K562 (cell line): ENCODE results near the gene ABHD12. TPM values are rescaled to one million over a fixed set of nuclear protein-coding genes. Genes with fewer than 3 reads are reported as not detected.

Source experiments
- ATAC-seq: fragments of 200-7000 bp; cut with Tn5 transposase; 3 replicates; pipeline ENCODE4 v1.9.1; 2020; ENCODE audit warnings: moderate library complexity
- BruUV-seq: library from RNA; stranded (reverse); fragments of 400-500 nt; replicated peaks from 2 replicates; lab custom pipeline; 2021; lab: Mats Ljungman, UMichigan
- CTCF ChIA-PET: fragments of 300-600 bp; formaldehyde crosslinking; extraction: SDS; loops from one replicate; lab custom pipeline; 2021; ENCODE audit warnings: low intra/inter-chr PET ratio; lab: Yijun Ruan, JAX
- POLR2A ChIA-PET: fragments of 300-600, 350-650 bp; sonication (Branson Sonifier 250); formaldehyde crosslinking; extraction: SDS; loops from one replicate; lab custom pipeline; 2021; ENCODE audit warnings: antibody characterized with exemption, inconsistent platforms; lab: Yijun Ruan, JAX
- DNase-seq, 4 experiments: peaks; one replicate each; pipeline versions ENCODE4 v3.0.0 to v3.0.0-alpha.2; 2011 to 2018; ENCODE audit warnings: low spot score in 3 of 4, mixed read lengths in 3 of 4; ENCODE audit errors: extremely low read depth in 1 of 4
- FAIRE-seq: peaks from 2 replicates; lab custom pipeline; 2011; peaks lifted over from hg19 to GRCh38; lab: Jason Lieb, UNC
- H2AFZ ChIP-seq: 2 replicates; pipeline ENCODE4 v1.6.0; 2011; ENCODE audit warnings: low read depth, low read length, control low read depth, inconsistent platforms
- H3K27ac ChIP-seq: fragments of 200-600 bp; 3 replicates; pipeline ENCODE4 v1.8.0; 2011; ENCODE audit warnings: low read depth, mild to moderate bottlenecking, control low read depth, inconsistent platforms, low read length, moderate library complexity, mixed read lengths; ENCODE audit errors: extremely low read depth
- H3K27me3 ChIP-seq, 2 experiments: fragments of 300-600 bp in 1 of 2; 2 replicates in 1 of 2; 3 replicates in 1 of 2; pipeline versions ENCODE4 v1.6.0 to v1.8.0; 2011; ENCODE audit warnings: inconsistent platforms in 2 of 2, low read length in 2 of 2, mild to moderate bottlenecking in 1 of 2, mixed read lengths in 1 of 2, moderate library complexity in 1 of 2; ENCODE audit not compliant: control insufficient read depth in 2 of 2, insufficient read depth in 2 of 2
- H3K36me3 ChIP-seq: fragments of 300-600 bp; 3 replicates; pipeline ENCODE4 v1.8.0; 2011; ENCODE audit warnings: mild to moderate bottlenecking, low read length, inconsistent platforms; ENCODE audit not compliant: control insufficient read depth, insufficient read depth
- H3K4me1 ChIP-seq, 2 experiments: fragments of 200-600 bp in 1 of 2; replicated peaks in 1 of 2; 2 replicates in 1 of 2; 3 replicates in 1 of 2; pipeline versions ENCODE4 v1.5.1 to v1.8.0; 2011; ENCODE audit warnings: inconsistent platforms in 2 of 2, low read length in 2 of 2, mild to moderate bottlenecking in 1 of 2, mixed read lengths in 1 of 2, moderate library complexity in 1 of 2; ENCODE audit not compliant: control insufficient read depth in 2 of 2, insufficient read depth in 2 of 2
- H3K4me2 ChIP-seq: 2 replicates; pipeline ENCODE4 v1.6.1; 2011; ENCODE audit warnings: low read length, control low read depth, inconsistent platforms, mixed read lengths; ENCODE audit not compliant: insufficient read depth
- H3K4me3 ChIP-seq: fragments of 200-600 bp; sonication (generic), shearing (Covaris generic); 2 replicates; pipeline ENCODE4 v1.5.1; 2016; ENCODE audit warnings: control low read depth, inconsistent platforms
- H3K79me2 ChIP-seq: fragments of 200-600 bp; 3 replicates; pipeline ENCODE4 v1.8.0; 2011; ENCODE audit warnings: low read length, inconsistent platforms; ENCODE audit not compliant: control insufficient read depth, insufficient read depth
- H3K9ac ChIP-seq, 2 experiments: 2 replicates each; pipeline versions ENCODE4 v1.6.0 to v1.6.1; 2011; ENCODE audit warnings: low read depth in 2 of 2, low read length in 2 of 2, control low read depth in 1 of 2, inconsistent platforms in 1 of 2, mild to moderate bottlenecking in 1 of 2, mixed read lengths in 1 of 2; ENCODE audit not compliant: insufficient read depth in 1 of 2
- H3K9me1 ChIP-seq: one replicate; pipeline ENCODE4 v1.6.0; 2011; ENCODE audit warnings: inconsistent platforms, mild to moderate bottlenecking, low read length, moderate library complexity; ENCODE audit not compliant: control insufficient read depth, insufficient read depth
- H3K9me3 ChIP-seq: replicated peaks from 2 replicates; pipeline ENCODE4 v1.5.1; 2011; ENCODE audit warnings: low read depth, low read length, inconsistent platforms; ENCODE audit not compliant: control insufficient read depth, insufficient read depth
- H4K20me1 ChIP-seq: replicated peaks from 2 replicates; pipeline ENCODE4 v1.6.1; 2011; ENCODE audit warnings: low read length, inconsistent platforms, mixed read lengths; ENCODE audit not compliant: control insufficient read depth, insufficient read depth
- CREM ChIP-seq: IDR thresholded peaks from 2 replicates; pipeline ENCODE4 v1.6.1; 2014; ENCODE audit warnings: antibody characterized with exemption, low read depth
- HNRNPH1 ChIP-seq: fragments of 200-400 bp; formaldehyde crosslinking; optimal IDR thresholded peaks from 2 replicates; pipeline ENCODE3; 2017; ENCODE audit warnings: low read depth, mild to moderate bottlenecking, low read length, moderate library complexity
- STAG1 ChIP-seq: sonication (generic); formaldehyde crosslinking; IDR thresholded peaks from 2 replicates; pipeline ENCODE4 v1.5.0; 2020; ENCODE audit warnings: missing genetic modification reagents, borderline replicate concordance
- ZC3H11A ChIP-seq: IDR thresholded peaks from 2 replicates; pipeline ENCODE4 v1.6.1; 2012; ENCODE audit warnings: low read depth, low read length, improper control_type of control experiment
- ZNF551 ChIP-seq: fragments of 250-450 bp; sonication (Bioruptor Pico); IDR thresholded peaks from 2 replicates; pipeline ENCODE4 v1.5.0; 2021; ENCODE audit warnings: mild to moderate bottlenecking, moderate library complexity
- WGBS: fragments of 100-300 bp; shearing (Covaris generic); methylation state at CpG from one replicate; pipeline ENCODE4 v1.1.6; 2016; ENCODE audit warnings: low coverage, mixed read lengths; ENCODE audit not compliant: insufficient coverage; ENCODE audit errors: missing lambda C conversion rate; 5-methylcytosine and 5-hydroxymethylcytosine counted together
- in situ Hi-C: fragments of 300-500 bp; cut with MboI; formaldehyde crosslinking; loops from 4 replicates; pipeline ENCODE4 v1.15.0; 2018; ENCODE audit warnings: inconsistent platforms, mixed read lengths
- intact Hi-C: fragments of 100-400 bp; cut with micrococcal nuclease; formaldehyde crosslinking; loops from 2 replicates; pipeline ENCODE4 v1.14.2; 2022
- polyA plus RNA-seq, 8 experiments: library from polyadenylated mRNA; depleted of rRNA in 4 of 8; stranded (reverse) in 5 of 8; unstranded in 3 of 8; fragments of >200 nt; fragmentation: Nextera tagmentation in 2 of 8; fragmentation: Illumina TruSeq in 1 of 8; extraction: Ambion mirVana in 2 of 8; extraction: Trizol in 1 of 8; gene quantifications; 2 replicates each; pipeline versions ENCODE4 v1.2.1 to v1.2.3, GENCODE V29; 2011 to 2014; ENCODE audit warnings: inconsistent platforms in 1 of 8, missing spikeins in 1 of 8
- total RNA-seq, 7 experiments: library from RNA; depleted of rRNA in 6 of 7; stranded (reverse); fragments of >200 nt in 6 of 7; fragmentation: Illumina TruSeq in 2 of 7; extraction: Trizol in 2 of 7; gene quantifications; 2 replicates each; pipeline versions ENCODE4 v1.2.1 to v1.2.3, GENCODE V29; 2011 to 2021; ENCODE audit warnings: low replicate concordance in 1 of 7
- TF ChIP-seq, protein P1 (sequence below): sonication (generic); formaldehyde crosslinking; IDR thresholded peaks from 2 replicates; pipeline ENCODE4 v1.8.1; 2022; ENCODE audit warnings: missing genetic modification reagents

Gene ABHD12
- total and polyA plus RNA-seq, 9 of the 15 experiments (the other 6 are each of a cell fraction or from before 2014, with no cell fraction given): 0.65 to 15.6 (median 9.1) TPM

DNA sequence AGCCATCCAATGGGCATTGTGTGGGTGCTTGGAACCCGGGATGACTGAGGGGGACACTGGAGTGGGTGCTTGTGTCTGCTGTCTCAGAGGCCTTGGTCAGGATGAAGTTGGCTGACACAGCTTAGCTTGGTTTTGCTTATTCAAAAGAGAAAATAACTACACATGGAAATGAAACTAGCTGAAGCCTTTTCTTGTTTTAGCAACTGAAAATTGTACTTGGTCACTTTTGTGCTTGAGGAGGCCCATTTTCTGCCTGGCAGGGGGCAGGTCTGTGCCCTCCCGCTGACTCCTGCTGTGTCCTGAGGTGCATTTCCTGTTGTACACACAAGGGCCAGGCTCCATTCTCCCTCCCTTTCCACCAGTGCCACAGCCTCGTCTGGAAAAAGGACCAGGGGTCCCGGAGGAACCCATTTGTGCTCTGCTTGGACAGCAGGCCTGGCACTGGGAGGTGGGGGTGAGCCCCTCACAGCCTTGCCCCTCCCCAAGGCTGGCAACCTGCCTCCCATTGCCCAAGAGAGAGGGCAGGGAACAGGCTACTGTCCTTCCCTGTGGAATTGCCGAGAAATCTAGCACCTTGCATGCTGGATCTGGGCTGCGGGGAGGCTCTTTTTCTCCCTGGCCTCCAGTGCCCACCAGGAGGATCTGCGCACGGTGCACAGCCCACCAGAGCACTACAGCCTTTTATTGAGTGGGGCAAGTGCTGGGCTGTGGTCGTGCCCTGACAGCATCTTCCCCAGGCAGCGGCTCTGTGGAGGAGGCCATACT, 93.3 kb downstream of the ABHD12 start:
- no peaks in the 10 kb centered on the region for H3K9me3 ChIP-seq
- H4K20me1 ChIP-seq: no peaks in the 10 kb centered on the region
- H3K36me3 ChIP-seq: no peaks in the 10 kb centered on the region; the same call in 2 of the 3 replicates
- no TSS peak for BruUV-seq
- no peak overlapping the region for H3K4me2 ChIP-seq
- no peak overlapping the region for H3K9ac ChIP-seq
- ATAC-seq (no peak), FAIRE-seq (no peak), DNase-seq (no peak)
- CTCF ChIA-PET: interaction anchor here (1.4 kb wide), 1 partner anchor 102 kb away, joined by 4 read pairs; no protein-coding TSS in a partner anchor
- peaks cover 0 to 11% of the 10 kb centered on the region in 2 experiments; a peak in 3 of 5 replicates for H3K4me1 ChIP-seq
- intact Hi-C loops: loop anchor here (10.0 kb wide), 1 partner anchor 303 kb away; the partner anchor contains the start of gene APMAP
- no peak overlapping the region for H2AFZ ChIP-seq
- H3K9me1 ChIP-seq: no peaks in the 10 kb centered on the region
- TF ChIP-seq ZNF551 (CRISPR knock-in tag): no peak
- no peak for TF ChIP-seq STAG1 (CRISPR knock-in tag)
- TF ChIP-seq, protein P1, sequence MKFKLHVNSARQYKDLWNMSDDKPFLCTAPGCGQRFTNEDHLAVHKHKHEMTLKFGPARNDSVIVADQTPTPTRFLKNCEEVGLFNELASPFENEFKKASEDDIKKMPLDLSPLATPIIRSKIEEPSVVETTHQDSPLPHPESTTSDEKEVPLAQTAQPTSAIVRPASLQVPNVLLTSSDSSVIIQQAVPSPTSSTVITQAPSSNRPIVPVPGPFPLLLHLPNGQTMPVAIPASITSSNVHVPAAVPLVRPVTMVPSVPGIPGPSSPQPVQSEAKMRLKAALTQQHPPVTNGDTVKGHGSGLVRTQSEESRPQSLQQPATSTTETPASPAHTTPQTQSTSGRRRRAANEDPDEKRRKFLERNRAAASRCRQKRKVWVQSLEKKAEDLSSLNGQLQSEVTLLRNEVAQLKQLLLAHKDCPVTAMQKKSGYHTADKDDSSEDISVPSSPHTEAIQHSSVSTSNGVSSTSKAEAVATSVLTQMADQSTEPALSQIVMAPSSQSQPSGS (CRISPR knock-in tag): no peak
- no peak for TF ChIP-seq CREM
- TF ChIP-seq HNRNPH1: no peak
- TF ChIP-seq ZC3H11A: no peak
- no peak overlapping the region for H3K27ac ChIP-seq
- 70% methylated on average over 4 of the region's 10 CpGs for WGBS
- in situ Hi-C loops: loop anchor here (5.0 kb wide), 1 partner anchor 110 kb away; the partner anchor contains the start of gene GINS1
- no peaks in the 10 kb centered on the region for H3K79me2 ChIP-seq
- POLR2A ChIA-PET: interaction anchor here (0.6 to 0.7 kb wide), 2 partner anchors 23 to 235 kb away, joined by 3 read pairs; no protein-coding TSS in a partner anchor
- no peak overlapping the region for H3K4me3 ChIP-seq
- H3K27me3 ChIP-seq: no peaks in the 10 kb centered on the region
